PC-9 (cell line): ENCODE results near the gene POLG. TPM values are rescaled to one million over a fixed set of nuclear protein-coding genes. Genes with fewer than 3 reads are reported as not detected.

Experiments
- BruUV-seq: library from RNA; stranded (reverse); fragments of 400-500 nt; replicated peaks from 2 replicates; lab custom pipeline; 2021; lab: Mats Ljungman, UMichigan
- CTCF ChIA-PET: fragments of 300-600 bp; sonication (Branson Sonifier 250); formaldehyde crosslinking; loops from one replicate; lab custom pipeline; 2022; ENCODE audit warnings: antibody characterized with exemption; lab: Charles Lee
- POLR2A ChIA-PET: fragments of 300-600 bp; sonication (Branson Sonifier 250); formaldehyde crosslinking; loops from one replicate; lab custom pipeline; 2022; ENCODE audit warnings: antibody characterized with exemption; ENCODE audit not compliant: unreplicated experiment; lab: Charles Lee
- DNase-seq, 2 experiments: peaks; one replicate each; pipeline versions ENCODE4 v3.0.0 to v3.0.0-alpha.2; 2015 to 2022; ENCODE audit warnings: mixed read lengths in 1 of 2
- H2AFZ ChIP-seq: fragments of 200-600 bp; sonication (generic); 2 replicates; pipeline ENCODE4 v1.8.1; 2017; ENCODE audit warnings: antibody characterized with exemption
- H3F3A ChIP-seq: fragments of 200-600 bp; sonication (generic); 2 replicates; pipeline ENCODE4 v1.8.1; 2017; ENCODE audit warnings: antibody characterized with exemption, mild to moderate bottlenecking, low read depth; ENCODE audit not compliant: insufficient read depth
- H3K27ac ChIP-seq: fragments of 200-600 bp; sonication (generic); 2 replicates; pipeline ENCODE4 v1.6.1; 2016; ENCODE audit warnings: mixed run types
- H3K27me3 ChIP-seq: fragments of 200-600 bp; sonication (generic); 2 replicates; pipeline ENCODE4 v1.6.1; 2016; ENCODE audit warnings: low read depth, mixed run types; ENCODE audit not compliant: insufficient read depth
- H3K36me3 ChIP-seq: fragments of 200-600 bp; sonication (generic); 2 replicates; pipeline ENCODE4 v1.6.1; 2016; ENCODE audit warnings: low read depth, mixed run types
- H3K4me1 ChIP-seq: fragments of 200-600 bp; sonication (generic); replicated peaks from 2 replicates; pipeline ENCODE4 v1.6.1; 2016; ENCODE audit warnings: mixed run types; ENCODE audit not compliant: insufficient read depth
- H3K4me2 ChIP-seq: fragments of 200-600 bp; sonication (generic); 2 replicates; pipeline ENCODE4 v1.6.1; 2017; ENCODE audit warnings: mixed run types
- H3K4me3 ChIP-seq: fragments of 200-600 bp; sonication (generic); 2 replicates; pipeline ENCODE4 v1.6.1; 2016; ENCODE audit warnings: mixed run types
- H3K79me2 ChIP-seq: fragments of 200-600 bp; sonication (generic); 2 replicates; pipeline ENCODE4 v1.6.1; 2017; ENCODE audit warnings: low read depth, mixed run types
- H3K9me2 ChIP-seq: fragments of 200-600 bp; sonication (generic); 2 replicates; pipeline ENCODE4 v1.8.1; 2017; ENCODE audit warnings: mild to moderate bottlenecking; ENCODE audit not compliant: insufficient read depth
- H3K9me3 ChIP-seq: fragments of 200-600 bp; sonication (generic); 2 replicates; pipeline ENCODE4 v1.8.1; 2016; ENCODE audit warnings: low read depth; ENCODE audit not compliant: insufficient read depth
- H4K20me1 ChIP-seq: fragments of 200-600 bp; sonication (generic); 2 replicates; pipeline ENCODE4 v1.8.1; 2017; ENCODE audit not compliant: insufficient read depth
- EZH2 ChIP-seq: fragments of 200-600 bp; sonication (generic); IDR thresholded peaks from 2 replicates; pipeline ENCODE4 v1.8.0; 2017; ENCODE audit warnings: antibody characterized with exemption, low read depth
- intact Hi-C: fragments of 100-400 bp; cut with micrococcal nuclease; formaldehyde crosslinking; loops from one replicate; pipeline ENCODE4 v1.10.0; 2022; ENCODE audit not compliant: unreplicated experiment
- total RNA-seq: library from RNA; stranded (reverse); gene quantifications from 2 replicates; pipeline ENCODE4 v1.2.3, GENCODE V29; 2021
- TF ChIP-seq, protein P1 (sequence below): fragments of 200-600 bp; sonication (generic); conservative IDR thresholded peaks from 2 replicates; pipeline ENCODE4 v1.6.1; 2017; ENCODE audit warnings: mixed run types, antibody characterized with exemption, mild to moderate bottlenecking, moderate library complexity

POLG gene
- total RNA-seq, 1 experiment from 2014 or later, result 43.6 TPM

DNA sequence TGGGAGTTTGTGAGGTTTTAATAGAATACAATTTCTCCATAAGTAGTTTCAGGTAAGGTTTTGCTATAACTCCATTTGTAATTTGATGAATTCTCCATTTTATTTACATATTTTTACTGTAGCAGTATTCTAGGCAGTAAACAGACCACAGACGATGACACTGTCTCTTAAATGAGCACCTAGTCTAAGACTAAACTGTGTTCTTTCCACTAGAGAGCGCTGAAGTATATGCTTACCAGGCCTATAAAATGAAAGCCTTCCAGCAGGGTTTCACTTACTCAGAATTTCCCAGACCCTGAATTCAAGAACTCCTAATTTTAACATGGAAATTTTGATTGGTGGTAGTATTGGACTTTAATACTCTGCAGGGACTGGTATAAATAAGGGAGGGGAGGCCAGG lies 41.6 kb downstream of the POLG start:
- no peaks in the 10 kb centered on the region for H3K9me2 ChIP-seq

DNA sequence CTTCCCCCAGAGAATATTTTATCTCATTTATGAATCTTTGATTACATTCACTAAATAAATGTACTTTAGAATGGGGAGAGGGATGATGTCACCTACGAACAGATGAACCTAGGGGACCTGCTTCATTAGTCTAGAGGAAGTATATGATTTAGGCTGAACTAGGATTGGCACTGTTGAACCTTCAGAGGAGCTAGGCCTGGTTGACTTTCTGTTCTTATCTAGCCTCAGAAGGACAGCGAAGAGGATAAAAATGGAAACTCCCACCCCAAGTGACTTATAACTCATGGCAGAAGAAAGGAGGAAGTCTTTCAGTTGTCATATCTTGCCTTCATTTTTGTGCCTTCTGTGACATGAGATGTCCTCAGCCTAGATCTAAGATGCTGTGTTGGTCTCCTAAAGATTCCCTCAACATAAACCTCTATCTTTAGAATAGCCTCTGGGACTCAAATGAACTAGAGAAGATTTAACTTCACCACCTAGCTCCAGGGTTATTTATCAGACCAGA lies 42.6 kb downstream of the POLG start:
- Histone ChIP-seq H3K27me3 (no peaks in the 10 kb centered on the region), H3K27ac (no peak overlapping the region), H3K36me3 (peaks cover 27% of the 10 kb centered on the region), H4K20me1 (no peaks in the 10 kb centered on the region), H3K9me3 (no peaks in the 10 kb centered on the region), H3K4me2 (no peak overlapping the region), H3K4me1 (no peaks in the 10 kb centered on the region), H3K9me2 (no peaks in the 10 kb centered on the region), H3K4me3 (no peak overlapping the region), H3F3A (no peaks in the 10 kb centered on the region; the same call in 1 of the 2 replicates), H2AFZ (no peak overlapping the region), H3K79me2 (no peaks in the 10 kb centered on the region)
- no TSS peak for BruUV-seq
- ChIA-PET CTCF (interaction anchor here (0.6 kb wide), 1 partner anchor 277 kb away, joined by 5 read pairs; no protein-coding TSS in a partner anchor), POLR2A (no interaction called here)
- DNase-seq, result no peak
- TF ChIP-seq, protein P1, sequence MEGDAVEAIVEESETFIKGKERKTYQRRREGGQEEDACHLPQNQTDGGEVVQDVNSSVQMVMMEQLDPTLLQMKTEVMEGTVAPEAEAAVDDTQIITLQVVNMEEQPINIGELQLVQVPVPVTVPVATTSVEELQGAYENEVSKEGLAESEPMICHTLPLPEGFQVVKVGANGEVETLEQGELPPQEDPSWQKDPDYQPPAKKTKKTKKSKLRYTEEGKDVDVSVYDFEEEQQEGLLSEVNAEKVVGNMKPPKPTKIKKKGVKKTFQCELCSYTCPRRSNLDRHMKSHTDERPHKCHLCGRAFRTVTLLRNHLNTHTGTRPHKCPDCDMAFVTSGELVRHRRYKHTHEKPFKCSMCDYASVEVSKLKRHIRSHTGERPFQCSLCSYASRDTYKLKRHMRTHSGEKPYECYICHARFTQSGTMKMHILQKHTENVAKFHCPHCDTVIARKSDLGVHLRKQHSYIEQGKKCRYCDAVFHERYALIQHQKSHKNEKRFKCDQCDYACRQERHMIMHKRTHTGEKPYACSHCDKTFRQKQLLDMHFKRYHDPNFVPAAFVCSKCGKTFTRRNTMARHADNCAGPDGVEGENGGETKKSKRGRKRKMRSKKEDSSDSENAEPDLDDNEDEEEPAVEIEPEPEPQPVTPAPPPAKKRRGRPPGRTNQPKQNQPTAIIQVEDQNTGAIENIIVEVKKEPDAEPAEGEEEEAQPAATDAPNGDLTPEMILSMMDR, result no peak
- no peak for TF ChIP-seq EZH2
- intact Hi-C loops, result no loop called here

More for the DNA sequence above, 41.6 kb downstream of the POLG start:
- H3K4me2 ChIP-seq, result no peak overlapping the region
- no TSS peak for BruUV-seq
- no peak overlapping the region for H3K4me3 ChIP-seq
- H3K79me2 ChIP-seq, result no peaks in the 10 kb centered on the region
- peaks cover 27% of the 10 kb centered on the region for H3K36me3 ChIP-seq
- no peak for DNase-seq
- no peak for TF ChIP-seq EZH2
- TF ChIP-seq, protein P1, result no peak
- intact Hi-C loops, result no loop called here
- H4K20me1 ChIP-seq, result no peaks in the 10 kb centered on the region
- ChIA-PET POLR2A (no interaction called here), CTCF (no interaction called here)
- no peaks in the 10 kb centered on the region for H3K27me3 ChIP-seq
- H3K4me1 ChIP-seq, result no peaks in the 10 kb centered on the region
- peaks cover 4% of the 10 kb centered on the region; the same call in 1 of the 2 replicates for H3F3A ChIP-seq
- H3K27ac ChIP-seq, result no peak overlapping the region
- H2AFZ ChIP-seq, result no peak overlapping the region
- no peaks in the 10 kb centered on the region for H3K9me3 ChIP-seq

DNA sequence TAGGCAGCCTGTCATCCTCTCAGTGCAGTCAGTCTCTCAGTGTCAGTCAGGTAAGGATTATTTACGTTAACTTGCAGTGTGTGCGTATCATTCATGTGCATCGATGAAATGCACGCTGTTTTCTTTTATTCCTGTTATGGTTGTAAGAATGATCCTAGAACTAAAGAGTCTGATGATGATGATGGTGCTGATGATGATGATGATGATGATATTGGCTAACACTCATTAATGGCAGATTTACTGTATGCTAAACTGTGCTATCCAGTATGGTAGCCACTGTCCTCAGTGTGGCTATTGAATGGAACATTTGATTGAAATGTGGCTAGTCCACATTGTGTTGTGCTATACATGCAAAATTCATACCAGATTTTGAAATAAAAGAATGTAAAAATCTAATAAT lies 51.4 kb downstream of the POLG start:
- no peaks in the 10 kb centered on the region for H4K20me1 ChIP-seq
- H3K27ac ChIP-seq, result no peak overlapping the region
- H3K4me3 ChIP-seq, result no peak overlapping the region
- peaks cover 4% of the 10 kb centered on the region; the same call in 1 of the 2 replicates for H3K9me3 ChIP-seq
- no peak overlapping the region for H2AFZ ChIP-seq
- peaks cover 7% of the 10 kb centered on the region; the same call in 1 of the 2 replicates for H3K36me3 ChIP-seq
- intact Hi-C loops, result no loop called here
- H3K79me2 ChIP-seq, result no peaks in the 10 kb centered on the region
- ChIA-PET CTCF (interaction anchor here (0.6 kb wide), 1 partner anchor 868 kb away, joined by 5 read pairs; no protein-coding TSS in a partner anchor), POLR2A (no interaction called here)
- no peaks in the 10 kb centered on the region for H3K27me3 ChIP-seq
- BruUV-seq, result no TSS peak
- H3K4me2 ChIP-seq, result no peak overlapping the region
- no peaks in the 10 kb centered on the region for H3F3A ChIP-seq
- no peaks in the 10 kb centered on the region for H3K9me2 ChIP-seq
- no peaks in the 10 kb centered on the region for H3K4me1 ChIP-seq
- TF ChIP-seq, protein P1, result no peak
- no peak for TF ChIP-seq EZH2
- no peak for DNase-seq
